Activated B cell treated with CpG ODN at 0.5 μM for 24 hours (primary cell): ENCODE data around the gene GRIK4. TPM values are rescaled to one million over a fixed set of nuclear protein-coding genes. Genes with fewer than 3 reads are reported as not detected.

Source experiments
- ATAC-seq: fragments of 200-7000 bp; cut with Tn5 transposase; one replicate; pipeline ENCODE4 v1.10.0; 2021; ENCODE audit warnings: low read depth, mild to moderate bottlenecking, moderate library complexity
- CTCF ChIA-PET: fragments of 350-600 bp; sonication (Branson Sonifier 250); formaldehyde crosslinking; loops from one replicate; lab custom pipeline; 2021; ENCODE audit warnings: antibody characterized with exemption; lab: Charles Lee
- POLR2A ChIA-PET: fragments of 350-600 bp; sonication (Branson Sonifier 250); formaldehyde crosslinking; loops from one replicate; lab custom pipeline; 2021; ENCODE audit warnings: antibody characterized with exemption; lab: Charles Lee
- DNase-seq: peaks from one replicate; pipeline ENCODE4 v3.0.0; 2022
- H3K27ac Mint-ChIP-seq: one replicate; pipeline ENCODE4 v1.8.0; 2020; ENCODE audit warnings: mixed read lengths
- H3K27me3 Mint-ChIP-seq: one replicate; pipeline ENCODE4 v1.8.0; 2021; ENCODE audit warnings: mixed read lengths
- H3K36me3 Mint-ChIP-seq: one replicate; pipeline ENCODE4 v1.8.0; 2021; ENCODE audit warnings: low read depth, mixed read lengths
- H3K4me1 Mint-ChIP-seq: one replicate; pipeline ENCODE4 v1.8.0; 2021; ENCODE audit warnings: mixed read lengths
- H3K4me3 Mint-ChIP-seq: one replicate; pipeline ENCODE4 v1.8.0; 2020; ENCODE audit warnings: mild to moderate bottlenecking, mixed read lengths
- H3K9me3 Mint-ChIP-seq: one replicate; pipeline ENCODE4 v1.8.0; 2020; ENCODE audit warnings: mixed read lengths
- intact Hi-C: fragments of 100-400 bp; cut with micrococcal nuclease; formaldehyde crosslinking; loops from one replicate; pipeline ENCODE4 v1.15.1; 2024
- total RNA-seq: library from RNA; stranded (reverse); gene quantifications from 2 replicates; pipeline ENCODE4 v1.2.3, GENCODE V29; 2022
- TF ChIP-seq, protein P1 (sequence below): fragments of 200-600 bp; IDR thresholded peaks from one replicate; pipeline ENCODE4 v1.8.0; 2022; ENCODE audit warnings: antibody characterized with exemption, mild to moderate bottlenecking

GRIK4 gene
- total RNA-seq, 1 donor from 2014 or later, result not detected

DNA sequence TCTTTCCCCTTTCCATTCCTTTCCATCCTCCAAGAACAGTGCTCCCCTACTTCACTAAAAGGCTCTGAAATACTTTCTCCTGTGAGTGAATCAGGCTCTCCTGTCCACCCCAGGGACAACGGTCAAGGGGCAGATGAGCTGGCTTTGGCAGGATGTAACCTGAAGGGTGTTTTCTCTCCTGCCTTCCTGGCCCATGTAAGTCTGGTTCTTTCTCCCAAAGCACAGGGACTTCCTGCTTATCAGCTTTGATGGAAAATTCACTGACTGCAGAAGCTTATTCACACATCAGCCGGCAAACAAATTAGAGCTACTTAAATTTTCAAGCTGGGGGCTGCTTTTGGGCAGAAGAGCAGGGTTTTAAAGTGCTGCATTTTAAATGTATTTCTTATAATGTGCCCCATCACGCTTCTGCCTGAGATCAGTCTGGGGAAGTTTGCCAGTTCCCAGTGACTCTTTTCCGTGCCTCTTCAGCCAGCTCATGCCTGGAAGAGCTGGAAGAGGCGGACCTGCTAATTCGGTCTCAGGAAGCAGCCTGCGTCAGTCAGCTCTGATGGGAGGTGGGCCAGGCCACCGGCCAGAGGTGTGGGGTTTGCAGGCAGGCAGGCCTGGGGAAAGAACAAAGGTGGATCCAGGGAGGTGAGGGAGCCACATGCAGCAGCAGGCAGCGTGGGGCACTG is 372.0 kb downstream of the GRIK4 start:
- intact Hi-C loops, result no loop called here
- Mint-ChIP-seq H3K4me1 (no peaks in the 10 kb centered on the region), H3K9me3 (no peaks in the 10 kb centered on the region), H3K4me3 (no peak overlapping the region), H3K36me3 (no peaks in the 10 kb centered on the region), H3K27me3 (peaks cover 32% of the 10 kb centered on the region), H3K27ac (no peak overlapping the region)
- CTCF ChIA-PET, result no interaction called here
- no peak for ATAC-seq
- POLR2A ChIA-PET, result no interaction called here
- no peak for DNase-seq
- TF ChIP-seq, protein P1, sequence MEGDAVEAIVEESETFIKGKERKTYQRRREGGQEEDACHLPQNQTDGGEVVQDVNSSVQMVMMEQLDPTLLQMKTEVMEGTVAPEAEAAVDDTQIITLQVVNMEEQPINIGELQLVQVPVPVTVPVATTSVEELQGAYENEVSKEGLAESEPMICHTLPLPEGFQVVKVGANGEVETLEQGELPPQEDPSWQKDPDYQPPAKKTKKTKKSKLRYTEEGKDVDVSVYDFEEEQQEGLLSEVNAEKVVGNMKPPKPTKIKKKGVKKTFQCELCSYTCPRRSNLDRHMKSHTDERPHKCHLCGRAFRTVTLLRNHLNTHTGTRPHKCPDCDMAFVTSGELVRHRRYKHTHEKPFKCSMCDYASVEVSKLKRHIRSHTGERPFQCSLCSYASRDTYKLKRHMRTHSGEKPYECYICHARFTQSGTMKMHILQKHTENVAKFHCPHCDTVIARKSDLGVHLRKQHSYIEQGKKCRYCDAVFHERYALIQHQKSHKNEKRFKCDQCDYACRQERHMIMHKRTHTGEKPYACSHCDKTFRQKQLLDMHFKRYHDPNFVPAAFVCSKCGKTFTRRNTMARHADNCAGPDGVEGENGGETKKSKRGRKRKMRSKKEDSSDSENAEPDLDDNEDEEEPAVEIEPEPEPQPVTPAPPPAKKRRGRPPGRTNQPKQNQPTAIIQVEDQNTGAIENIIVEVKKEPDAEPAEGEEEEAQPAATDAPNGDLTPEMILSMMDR, result no peak

DNA sequence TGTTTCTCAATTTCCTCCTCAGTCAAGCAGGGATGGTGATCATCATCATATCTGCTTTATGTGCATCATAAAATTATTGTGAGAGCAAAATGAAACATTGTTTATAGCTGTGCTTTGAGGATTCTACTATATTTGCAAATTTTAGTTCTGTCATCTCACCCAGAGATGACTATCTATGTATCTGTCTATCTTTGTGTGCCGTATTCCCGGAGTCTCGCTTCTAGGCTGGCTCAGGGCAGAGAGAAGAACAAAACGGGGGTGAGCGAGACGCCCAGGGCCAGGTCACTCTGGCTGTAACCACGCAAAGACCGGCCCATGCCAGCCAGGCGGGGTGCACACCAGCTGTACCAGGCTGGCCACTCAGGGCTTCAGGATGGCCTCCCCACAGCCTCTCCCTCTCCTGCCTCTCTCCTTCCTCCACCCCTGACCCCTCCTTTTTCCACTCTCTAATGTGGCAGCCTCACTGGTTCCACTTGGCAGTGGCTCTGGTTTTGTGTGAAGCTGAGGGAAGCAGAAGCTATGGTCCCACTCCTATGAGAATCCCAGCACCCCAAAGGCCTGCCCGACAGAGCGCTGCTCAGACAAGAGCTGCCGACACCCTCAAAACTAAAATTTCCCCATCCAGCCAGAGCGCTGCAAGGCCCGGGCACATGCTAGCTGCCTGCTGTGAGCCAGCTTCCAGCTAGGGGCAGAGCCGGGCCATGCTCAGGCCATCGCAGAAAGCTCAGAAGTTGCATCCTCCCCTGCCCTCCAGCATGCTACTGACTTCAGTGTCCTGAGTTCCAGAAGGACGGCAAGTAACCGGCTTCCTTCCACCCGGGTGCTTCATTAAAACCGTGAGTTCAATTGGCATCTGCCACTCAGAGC is 372.8 kb downstream of the GRIK4 start:
- H3K9me3 Mint-ChIP-seq, result no peaks in the 10 kb centered on the region
- no peaks in the 10 kb centered on the region for H3K4me1 Mint-ChIP-seq
- CTCF ChIA-PET, result no interaction called here
- TF ChIP-seq, protein P1, result no peak
- intact Hi-C loops, result no loop called here
- H3K4me3 Mint-ChIP-seq, result no peak overlapping the region
- POLR2A ChIA-PET, result no interaction called here
- ATAC-seq (no peak), DNase-seq (no peak)
- H3K27me3 Mint-ChIP-seq, result peaks cover 34% of the 10 kb centered on the region
- no peak overlapping the region for H3K27ac Mint-ChIP-seq
- no peaks in the 10 kb centered on the region for H3K36me3 Mint-ChIP-seq

DNA sequence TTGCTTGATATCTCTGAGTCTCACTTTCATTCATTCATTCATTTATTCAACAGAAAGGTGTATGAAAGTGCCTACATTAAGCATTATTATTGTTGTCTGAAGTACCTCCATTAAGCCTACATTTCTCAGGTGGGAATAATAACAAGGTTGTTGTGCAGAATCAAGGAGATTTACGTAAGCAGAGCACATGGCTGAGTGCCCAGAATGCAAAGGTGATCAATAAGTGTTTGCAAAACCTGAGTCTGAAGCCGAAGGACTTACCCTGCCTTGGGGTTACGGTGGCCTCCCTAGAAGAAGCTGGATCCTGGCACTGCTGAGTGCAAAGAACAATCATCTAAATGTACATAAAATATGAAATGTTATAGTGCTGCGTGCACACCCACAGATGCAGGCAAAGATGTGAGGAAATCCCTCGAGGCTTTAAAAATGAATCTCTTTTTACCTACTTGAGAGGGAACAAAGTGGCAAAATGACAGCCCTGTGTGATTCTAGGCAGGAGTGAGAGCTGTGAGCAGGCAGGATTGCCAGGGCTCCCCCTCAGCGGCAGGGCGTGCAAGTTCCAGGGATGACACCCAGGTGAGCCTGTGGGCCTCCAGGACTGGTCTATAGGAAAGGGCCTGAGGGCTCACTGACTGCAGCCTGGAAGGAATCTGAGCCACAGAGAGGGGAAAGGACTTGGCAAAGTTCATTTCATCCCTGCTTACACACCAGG is 379.2 kb downstream of the GRIK4 start:
- POLR2A ChIA-PET, result no interaction called here
- CTCF ChIA-PET, result no interaction called here
- TF ChIP-seq, protein P1, result no peak
- H3K4me1 Mint-ChIP-seq, result no peaks in the 10 kb centered on the region
- DNase-seq, result no peak
- H3K9me3 Mint-ChIP-seq, result no peaks in the 10 kb centered on the region
- intact Hi-C loops, result no loop called here
- no peaks in the 10 kb centered on the region for H3K36me3 Mint-ChIP-seq
- H3K27me3 Mint-ChIP-seq, result peaks cover 20% of the 10 kb centered on the region
- no peak overlapping the region for H3K4me3 Mint-ChIP-seq
- ATAC-seq, result no peak
- no peak overlapping the region for H3K27ac Mint-ChIP-seq

DNA sequence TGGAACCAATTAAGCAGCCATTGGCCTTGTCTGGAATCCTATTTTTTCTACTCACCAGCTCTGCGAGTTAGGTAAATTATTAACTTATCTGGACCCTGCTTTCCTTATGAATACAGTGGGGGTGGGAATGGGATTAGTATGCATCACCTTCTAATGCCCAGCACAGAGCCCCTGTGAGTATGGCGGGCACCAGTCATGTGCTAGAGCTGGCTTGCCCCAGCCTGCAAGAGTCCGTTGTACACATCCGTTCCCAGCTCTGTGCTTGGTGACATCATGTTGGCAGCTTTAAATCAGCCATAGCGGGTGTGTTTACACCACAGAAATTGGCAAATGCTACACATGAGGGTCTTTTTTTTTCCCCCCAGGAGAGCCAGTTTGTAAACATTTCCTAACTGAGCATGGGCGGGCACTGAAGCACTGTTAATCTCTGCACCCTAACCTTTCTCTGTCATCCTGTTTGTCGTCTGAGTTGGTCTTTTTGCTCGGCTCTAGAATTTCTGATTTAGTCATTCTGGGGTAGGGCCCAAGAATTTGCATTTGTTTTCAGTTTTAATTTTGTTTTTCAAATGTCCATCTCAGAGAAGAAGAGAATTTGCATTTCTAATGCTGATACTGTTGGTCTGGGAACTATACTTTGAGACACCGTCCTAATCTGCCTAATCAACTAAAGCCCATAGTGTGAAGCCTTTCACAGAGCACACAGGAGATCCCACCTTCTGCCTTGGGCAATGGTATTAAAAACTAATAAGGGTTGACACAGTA is 382.1 kb downstream of the GRIK4 start:
- ChIA-PET CTCF (no interaction called here), POLR2A (no interaction called here)
- intact Hi-C loops, result no loop called here
- no peak overlapping the region for H3K4me3 Mint-ChIP-seq
- ATAC-seq (no peak), DNase-seq (no peak)
- no peaks in the 10 kb centered on the region for H3K36me3 Mint-ChIP-seq
- H3K27ac Mint-ChIP-seq, result no peak overlapping the region
- TF ChIP-seq, protein P1, result no peak
- peaks cover 9% of the 10 kb centered on the region for H3K27me3 Mint-ChIP-seq
- H3K4me1 Mint-ChIP-seq, result no peaks in the 10 kb centered on the region
- no peaks in the 10 kb centered on the region for H3K9me3 Mint-ChIP-seq
